IMR-90 (cell line): ENCODE results near the gene PLCD1. TPM values are rescaled to one million over a fixed set of nuclear protein-coding genes. Genes with fewer than 3 reads are reported as not detected.

ENCODE experiments used
- ATAC-seq: fragments of 200-7000 bp; cut with Tn5 transposase; 2 replicates; pipeline ENCODE4 v1.9.1; 2020; ENCODE audit warnings: low read depth, mild to moderate bottlenecking, moderate library complexity
- BruUV-seq: library from RNA; stranded (reverse); fragments of 400-500 nt; replicated peaks from 2 replicates; lab custom pipeline; 2021; lab: Mats Ljungman, UMichigan
- CTCF ChIA-PET: fragments of 300-600 bp; formaldehyde crosslinking; extraction: SDS; loops from one replicate; lab custom pipeline; 2021; ENCODE audit warnings: antibody characterized with exemption; lab: Yijun Ruan, JAX
- POLR2A ChIA-PET: fragments of 300-600 bp; sonication (Branson Sonifier 250); formaldehyde crosslinking; loops from one replicate; lab custom pipeline; 2022; ENCODE audit warnings: antibody characterized with exemption; ENCODE audit not compliant: unreplicated experiment; lab: Charles Lee
- DNase-seq: peaks from one replicate; pipeline ENCODE4 v3.0.0; 2013
- H2AFZ ChIP-seq: replicated peaks from 2 replicates; pipeline ENCODE3; 2013; ENCODE audit warnings: low read length, mild to moderate bottlenecking; ENCODE audit not compliant: poor library complexity
- H2AK5ac ChIP-seq: 2 replicates; pipeline ENCODE4 v1.6.1; 2013; ENCODE audit warnings: low read depth, low read length, inconsistent platforms
- H2AK9ac ChIP-seq: replicated peaks from 2 replicates; pipeline ENCODE3; 2013; ENCODE audit warnings: mild to moderate bottlenecking, low read depth, low read length, moderate library complexity; ENCODE audit not compliant: poor library complexity
- H2BK120ac ChIP-seq: 2 replicates; pipeline ENCODE4 v1.6.1; 2013; ENCODE audit warnings: low read depth, low read length, inconsistent platforms
- H2BK15ac ChIP-seq: 3 replicates; pipeline ENCODE4 v1.6.1; 2013; ENCODE audit warnings: low read depth, low read length, inconsistent platforms
- H2BK20ac ChIP-seq: 2 replicates; pipeline ENCODE4 v1.6.1; 2013; ENCODE audit warnings: low read depth, mild to moderate bottlenecking, inconsistent platforms, low read length, moderate library complexity
- H2BK5ac ChIP-seq: 2 replicates; pipeline ENCODE4 v1.6.1; 2013; ENCODE audit warnings: mild to moderate bottlenecking, low read depth, low read length, inconsistent platforms; ENCODE audit not compliant: poor library complexity, severe bottlenecking
- H3K14ac ChIP-seq: replicated peaks from 2 replicates; pipeline ENCODE4 v1.6.1; 2013; ENCODE audit warnings: low read depth, low read length, inconsistent platforms
- H3K18ac ChIP-seq: 2 replicates; pipeline ENCODE4 v1.6.1; 2013; ENCODE audit warnings: low read depth, low read length, control low read depth
- H3K23ac ChIP-seq: 2 replicates; pipeline ENCODE4 v1.6.1; 2013; ENCODE audit warnings: low read depth, low read length, inconsistent platforms
- H3K27ac ChIP-seq: 2 replicates; pipeline ENCODE4 v1.5.1; 2013; ENCODE audit warnings: mild to moderate bottlenecking, control low read depth, low read length; ENCODE audit not compliant: insufficient read depth
- H3K27me3 ChIP-seq: 2 replicates; pipeline ENCODE4 v1.6.1; 2013; ENCODE audit warnings: low read length; ENCODE audit not compliant: control insufficient read depth, insufficient read depth
- H3K36me3 ChIP-seq: 2 replicates; pipeline ENCODE4 v1.6.1; 2013; ENCODE audit warnings: low read length, mixed read lengths; ENCODE audit not compliant: control insufficient read depth, insufficient read depth
- H3K4ac ChIP-seq: 2 replicates; pipeline ENCODE4 v1.6.1; 2013; ENCODE audit warnings: low read depth, low read length, inconsistent platforms
- H3K4me1 ChIP-seq: 2 replicates; pipeline ENCODE4 v1.6.1; 2013; ENCODE audit warnings: low read length, mixed read lengths; ENCODE audit not compliant: control insufficient read depth, insufficient read depth
- H3K4me2 ChIP-seq: 2 replicates; pipeline ENCODE4 v1.6.1; 2013; ENCODE audit warnings: low read depth, mild to moderate bottlenecking, control low read depth, low read length, moderate library complexity
- H3K4me3 ChIP-seq: 2 replicates; pipeline ENCODE4 v1.5.1; 2013; ENCODE audit warnings: low read depth, mild to moderate bottlenecking, control low read depth, low read length, moderate library complexity; ENCODE audit not compliant: insufficient read depth
- H3K56ac ChIP-seq: 2 replicates; pipeline ENCODE4 v1.6.1; 2013; ENCODE audit warnings: low read length, inconsistent platforms; ENCODE audit not compliant: insufficient read depth; ENCODE audit errors: extremely low read depth
- H3K79me1 ChIP-seq, 2 experiments: 2 replicates each; pipeline ENCODE4 v1.6.1; 2013; ENCODE audit warnings: low read length in 2 of 2, inconsistent platforms in 1 of 2, low read depth in 1 of 2
- H3K9ac ChIP-seq: 2 replicates; pipeline ENCODE4 v1.6.1; 2013; ENCODE audit warnings: low read depth, low read length, control low read depth
- H3K9me1 ChIP-seq: 2 replicates; pipeline ENCODE4 v1.6.1; 2013; ENCODE audit warnings: low read length, inconsistent platforms; ENCODE audit not compliant: insufficient read depth
- H3K9me3 ChIP-seq: 2 replicates; pipeline ENCODE4 v1.6.1; 2013; ENCODE audit warnings: low read length; ENCODE audit not compliant: control insufficient read depth, insufficient read depth
- H4K20me1 ChIP-seq: 2 replicates; pipeline ENCODE4 v1.6.1; 2013; ENCODE audit warnings: low read length, inconsistent platforms; ENCODE audit not compliant: insufficient read depth
- H4K5ac ChIP-seq: 2 replicates; pipeline ENCODE4 v1.6.1; 2013; ENCODE audit warnings: mild to moderate bottlenecking, low read depth, low read length, control low read depth
- H4K8ac ChIP-seq, 2 experiments: 2 replicates each; pipeline ENCODE4 v1.6.1; 2013; ENCODE audit warnings: low read depth in 2 of 2, low read length in 2 of 2, control low read depth in 1 of 2, inconsistent platforms in 1 of 2
- H4K91ac ChIP-seq: 2 replicates; pipeline ENCODE4 v1.6.1; 2013; ENCODE audit warnings: low read depth, low read length, inconsistent platforms; ENCODE audit not compliant: insufficient read depth
- BHLHE40 ChIP-seq: fragments of 150-350 bp; IDR thresholded peaks from 2 replicates; pipeline ENCODE4 v1.6.1; 2016; ENCODE audit warnings: mild to moderate bottlenecking, low read depth, low read length
- CEBPB ChIP-seq: IDR thresholded peaks from 2 replicates; pipeline ENCODE4 v1.6.1; 2012; ENCODE audit warnings: low read depth, low read length, improper control_type of control experiment
- CHD1 ChIP-seq: IDR thresholded peaks from 2 replicates; pipeline ENCODE4 v1.6.1; 2012; ENCODE audit warnings: low read depth, low read length, improper control_type of control experiment
- FOS ChIP-seq: fragments of 150-350 bp; IDR thresholded peaks from 2 replicates; pipeline ENCODE4 v1.6.1; 2016; ENCODE audit warnings: low read depth, low read length
- MAZ ChIP-seq: IDR thresholded peaks from 2 replicates; pipeline ENCODE4 v1.6.1; 2012; ENCODE audit warnings: low read depth, mild to moderate bottlenecking, low read length, improper control_type of control experiment, moderate library complexity, borderline replicate concordance
- NFE2L2 ChIP-seq: fragments of 150-350 bp; IDR thresholded peaks from 2 replicates; pipeline ENCODE4 v1.6.1; 2016; ENCODE audit warnings: low read depth, mild to moderate bottlenecking, low read length
- POLR2A ChIP-seq: IDR thresholded peaks from 2 replicates; pipeline ENCODE4 v1.6.1; 2012; ENCODE audit warnings: mild to moderate bottlenecking, low read depth, low read length
- RAD21 ChIP-seq: IDR thresholded peaks from 2 replicates; pipeline ENCODE4 v1.6.1; 2012; ENCODE audit warnings: low read length, improper control_type of control experiment
- RCOR1 ChIP-seq: IDR thresholded peaks from 2 replicates; pipeline ENCODE4 v1.6.1; 2012; ENCODE audit warnings: mild to moderate bottlenecking, low read length, improper control_type of control experiment; ENCODE audit not compliant: insufficient replicate concordance
- USF2 ChIP-seq: fragments of 150-350 bp; IDR thresholded peaks from 2 replicates; pipeline ENCODE4 v1.6.1; 2017; ENCODE audit warnings: mild to moderate bottlenecking, antibody characterized with exemption, low read length, low read depth
- WGBS, 2 experiments: methylation state at CpG; one replicate each; pipeline versions ENCODE4 v1.1.5 to v1.1.7; 2013; ENCODE audit warnings: missing lambda C conversion rate in 2 of 2; ENCODE audit not compliant: insufficient read length in 1 of 2; ENCODE audit errors: extremely low coverage in 2 of 2; 5-methylcytosine and 5-hydroxymethylcytosine counted together
- dilution Hi-C: fragments of 300-500 bp; cut with HindIII; formaldehyde crosslinking; loops from one replicate; pipeline ENCODE4 v1.14.3; 2018; ENCODE audit warnings: low sequenced_read_pairs; ENCODE audit not compliant: unreplicated experiment
- in situ Hi-C: fragments of 300-500 bp; cut with MboI; formaldehyde crosslinking; loops from 3 replicates; pipeline ENCODE4 v1.14.3; 2019; ENCODE audit warnings: low sequenced_read_pairs, inconsistent platforms, mixed read lengths
- intact Hi-C: fragments of 100-400 bp; cut with micrococcal nuclease; formaldehyde crosslinking; loops from 2 replicates; pipeline ENCODE4 v1.10.0; 2022
- polyA plus RNA-seq, 3 experiments: library from polyadenylated mRNA; depleted of rRNA; stranded (reverse); fragments of >200 nt; gene quantifications; 2 replicates each; pipeline ENCODE4 v1.2.3, GENCODE V29; 2012; ENCODE audit warnings: low replicate concordance in 1 of 3
- total RNA-seq: library from RNA; depleted of rRNA; stranded (reverse); fragments of >200 nt; gene quantifications from 2 replicates; pipeline ENCODE4 v1.2.3, GENCODE V29; 2012

The PLCD1 gene
- total and polyA plus RNA-seq, 2 of the 4 experiments (the other 2 are of a cell fraction) = 14.9 to 16.3 TPM

GRCh38 chr3:38003817-38004414, 25.5 kb downstream of the PLCD1 start:
- no peak overlapping the region for H3K23ac ChIP-seq
- H3K27me3 ChIP-seq = no peaks in the 10 kb centered on the region
- no peak overlapping the region for H3K14ac ChIP-seq
- H3K9me3 ChIP-seq = no peaks in the 10 kb centered on the region
- no peak overlapping the region for H3K4ac ChIP-seq
- peaks cover 15% of the 10 kb centered on the region for H3K9me1 ChIP-seq
- peaks cover 23% of the 10 kb centered on the region for H3K36me3 ChIP-seq
- dilution Hi-C loops = no loop called here
- H2BK15ac ChIP-seq = no peak overlapping the region
- no peak overlapping the region for H3K4me3 ChIP-seq
- H4K8ac ChIP-seq = no peak overlapping the region
- H3K4me2 ChIP-seq = no peak overlapping the region
- H2AK5ac ChIP-seq = peak overlapping the region; percentile 8; the same call in 1 of the 2 replicates
- no peak overlapping the region for H2BK5ac ChIP-seq
- 100% methylated on average over 2 of the region's 11 CpGs; no CpG with 5 or more reads in 1 of the 2 experiments for WGBS, 2 experiments
- in situ Hi-C loops = no loop called here
- no peak overlapping the region for H2BK20ac ChIP-seq
- H3K79me1 ChIP-seq = no peaks in the 10 kb centered on the region
- BruUV-seq = no TSS peak
- no peak overlapping the region for H2BK120ac ChIP-seq
- POLR2A ChIA-PET = no interaction called here
- peaks cover 8% of the 10 kb centered on the region; the same call in 1 of the 2 replicates for H4K20me1 ChIP-seq
- H3K9ac ChIP-seq = no peak overlapping the region
- H4K91ac ChIP-seq = no peak overlapping the region
- intact Hi-C loops = loop anchor here (1.0 kb wide), 2 partner anchors 149 to 476 kb away; no protein-coding TSS in a partner anchor
- no peak overlapping the region for H3K18ac ChIP-seq
- H3K4me1 ChIP-seq = peaks cover 3% of the 10 kb centered on the region; the same call in 1 of the 2 replicates
- H2AFZ ChIP-seq = peak overlapping the region; percentile 46
- H3K56ac ChIP-seq = no peak overlapping the region
- no peak overlapping the region for H3K27ac ChIP-seq
- no peak for ATAC-seq
- CTCF ChIA-PET = interaction anchor here (0.5 to 1.3 kb wide), 4 partner anchors 18 to 151 kb away, joined by 3 to 4 read pairs (median 3); no protein-coding TSS in a partner anchor
- TF ChIP-seq RCOR1 (no peak), BHLHE40 (no peak), CEBPB (no peak), USF2 (no peak), RAD21 (no peak), FOS (no peak), MAZ (no peak), POLR2A (no peak), CHD1 (no peak), NFE2L2 (no peak)
- DNase-seq = no peak
- no peak overlapping the region for H4K5ac ChIP-seq
- H2AK9ac ChIP-seq = no peak overlapping the region
